Activated CD8-positive, alpha-beta memory T cell treated with anti-CD3 and anti-CD28 coated beads, Interleukin-2, amount 10 ng/mL, durations not matched to agents 7 days and 5 days (primary cell): ENCODE measurements around the gene OLIG2. TPM values are rescaled to one million over a fixed set of nuclear protein-coding genes. Genes with fewer than 3 reads are reported as not detected.

Experiments used
- ATAC-seq: fragments of 150-1000 bp; cut with Tn5 transposase; one replicate; pipeline ENCODE4 v1.10.0; 2021; ENCODE audit warnings: moderate library complexity
- CTCF ChIA-PET: fragments of 350-600 bp; sonication (Branson Sonifier 250); formaldehyde crosslinking; loops from one replicate; lab custom pipeline; 2021; ENCODE audit warnings: antibody characterized with exemption; lab: Charles Lee
- DNase-seq: peaks from one replicate; pipeline ENCODE4 v3.0.0-alpha.2; 2020
- H3K27ac Mint-ChIP-seq: one replicate; pipeline ENCODE4 v1.8.0; 2021; ENCODE audit warnings: mild to moderate bottlenecking, mixed read lengths
- H3K27me3 Mint-ChIP-seq: one replicate; pipeline ENCODE4 v1.8.0; 2021; ENCODE audit warnings: mixed read lengths
- H3K36me3 Mint-ChIP-seq: one replicate; pipeline ENCODE4 v1.8.0; 2021; ENCODE audit warnings: mild to moderate bottlenecking, mixed read lengths
- H3K4me1 Mint-ChIP-seq: one replicate; pipeline ENCODE4 v1.8.0; 2021; ENCODE audit warnings: mixed read lengths
- H3K4me3 Mint-ChIP-seq: one replicate; pipeline ENCODE4 v1.8.0; 2021; ENCODE audit warnings: mild to moderate bottlenecking, moderate library complexity, mixed read lengths
- H3K9me3 Mint-ChIP-seq: one replicate; pipeline ENCODE4 v1.8.0; 2022; ENCODE audit warnings: low read depth, mixed read lengths
- total RNA-seq, 2 experiments: library from RNA; stranded (reverse); gene quantifications; one replicate each; pipeline ENCODE4 v1.2.3, GENCODE V29; 2021

The OLIG2 gene
- total RNA-seq, 2 experiments from 2014 or later, result not detected

DNA sequence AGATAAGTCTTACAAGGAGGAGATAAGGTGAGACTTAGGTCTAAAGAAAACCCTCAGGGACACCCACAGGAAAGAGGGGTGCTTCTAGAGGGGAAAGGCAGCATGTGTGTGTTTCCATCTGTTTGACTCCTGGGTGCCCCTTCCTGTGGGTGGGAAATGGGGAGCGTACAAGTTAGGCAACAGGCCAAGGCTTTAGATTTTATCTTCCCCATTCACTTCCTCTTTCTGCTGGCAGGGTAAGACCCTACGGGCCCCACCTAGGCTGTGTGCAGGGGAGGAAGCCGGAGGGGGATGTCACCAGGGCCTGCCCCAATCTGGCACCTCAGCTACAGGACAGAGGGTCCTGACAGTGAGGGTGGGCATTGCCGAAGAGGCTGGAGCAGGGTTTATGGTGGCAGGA is 41.7 kb downstream of the OLIG2 start:
- DNase-seq, result no peak
- peaks cover 80% of the 10 kb centered on the region for H3K27me3 Mint-ChIP-seq
- H3K27ac Mint-ChIP-seq, result no peak overlapping the region
- CTCF ChIA-PET, result no interaction called here
- no peak for ATAC-seq
- H3K4me3 Mint-ChIP-seq, result no peak overlapping the region
- peaks cover 18% of the 10 kb centered on the region for H3K4me1 Mint-ChIP-seq
- H3K9me3 Mint-ChIP-seq, result no peaks in the 10 kb centered on the region
- no peaks in the 10 kb centered on the region for H3K36me3 Mint-ChIP-seq

DNA sequence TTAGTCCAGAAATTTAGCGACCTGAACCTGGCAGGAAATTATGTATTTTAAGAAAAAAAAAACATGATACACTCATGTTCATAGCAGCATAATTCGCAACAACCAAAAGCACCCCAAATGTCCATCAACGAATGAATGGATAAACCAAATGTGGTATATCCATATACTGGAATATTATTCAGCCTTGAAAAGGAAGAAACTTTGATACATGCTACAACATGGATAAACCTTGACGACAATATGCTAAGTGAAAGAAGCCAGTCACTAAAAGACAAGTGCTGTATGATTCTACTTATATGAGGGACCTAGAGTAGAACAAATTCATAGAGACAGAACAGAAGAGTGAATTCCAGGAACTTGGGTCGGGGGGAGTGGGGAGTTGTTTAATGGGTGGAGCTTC is 43.5 kb downstream of the OLIG2 start:
- H3K4me3 Mint-ChIP-seq, result peak overlapping the region; percentile 18
- peaks cover 84% of the 10 kb centered on the region for H3K27me3 Mint-ChIP-seq
- peaks cover 19% of the 10 kb centered on the region for H3K4me1 Mint-ChIP-seq
- CTCF ChIA-PET, result interaction anchor here (0.8 kb wide), 1 partner anchor 10 kb away, joined by 3 read pairs; no protein-coding TSS in a partner anchor
- no peaks in the 10 kb centered on the region for H3K36me3 Mint-ChIP-seq
- no peak for DNase-seq
- H3K27ac Mint-ChIP-seq, result no peak overlapping the region
- ATAC-seq, result no peak
- H3K9me3 Mint-ChIP-seq, result no peaks in the 10 kb centered on the region

DNA sequence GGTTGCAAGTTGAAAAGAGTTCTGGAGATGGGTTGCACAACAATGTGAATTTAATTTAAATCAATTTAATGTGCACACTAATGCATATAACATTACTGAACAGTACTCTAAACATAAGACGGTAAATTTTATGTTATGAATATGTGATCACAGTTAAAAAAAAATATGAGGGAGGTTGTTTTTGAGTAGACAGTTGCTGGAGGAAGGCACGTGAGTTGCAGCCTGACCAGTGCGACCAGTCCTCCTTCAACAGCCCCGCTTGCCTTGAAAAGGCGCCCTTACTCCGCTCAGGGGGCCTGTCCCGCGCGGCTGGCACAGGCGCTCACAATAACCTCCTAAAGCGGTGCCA is 43.9 kb downstream of the OLIG2 start:
- ATAC-seq (no peak), DNase-seq (no peak)
- H3K4me1 Mint-ChIP-seq, result peaks cover 19% of the 10 kb centered on the region
- CTCF ChIA-PET, result no interaction called here
- no peak overlapping the region for H3K27ac Mint-ChIP-seq
- peaks cover 83% of the 10 kb centered on the region for H3K27me3 Mint-ChIP-seq
- H3K9me3 Mint-ChIP-seq, result no peaks in the 10 kb centered on the region
- no peaks in the 10 kb centered on the region for H3K36me3 Mint-ChIP-seq
- peak overlapping the region; percentile 18 for H3K4me3 Mint-ChIP-seq

DNA sequence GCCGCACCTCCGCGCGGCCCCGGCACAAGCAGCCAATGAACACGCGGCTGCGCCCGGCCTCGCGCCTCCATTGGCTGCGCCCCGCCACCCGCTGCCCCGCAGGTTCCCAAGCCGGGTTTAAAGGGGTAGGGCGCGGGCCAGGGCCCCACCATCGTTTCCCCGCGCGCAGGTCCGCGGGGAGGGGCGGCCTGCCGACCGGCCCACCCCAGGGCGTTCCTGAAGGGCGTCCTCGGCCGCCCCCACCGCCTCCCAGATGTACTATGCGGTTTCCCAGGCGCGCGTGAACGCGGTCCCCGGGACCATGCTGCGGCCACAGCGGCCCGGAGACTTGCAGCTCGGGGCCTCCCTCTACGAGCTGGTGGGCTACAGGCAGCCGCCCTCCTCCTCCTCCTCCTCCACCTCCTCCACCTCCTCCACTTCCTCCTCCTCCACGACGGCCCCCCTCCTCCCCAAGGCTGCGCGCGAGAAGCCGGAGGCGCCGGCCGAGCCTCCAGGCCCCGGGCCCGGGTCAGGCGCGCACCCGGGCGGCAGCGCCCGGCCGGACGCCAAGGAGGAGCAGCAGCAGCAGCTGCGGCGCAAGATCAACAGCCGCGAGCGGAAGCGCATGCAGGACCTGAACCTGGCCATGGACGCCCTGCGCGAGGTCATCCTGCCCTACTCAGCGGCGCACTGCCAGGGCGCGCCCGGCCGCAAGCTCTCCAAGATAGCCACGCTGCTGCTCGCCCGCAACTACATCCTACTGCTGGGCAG is 44.4 kb downstream of the OLIG2 start, which contains the start of gene OLIG1:
TSS of gene OLIG1 (plus strand) at position 148 of the 750 bp plus-strand sequence. CDS start at position 254, 106 bp downstream.
- DNase-seq (no peak), ATAC-seq (peak; percentile 52)
- CTCF ChIA-PET, result no interaction called here
- peak within 1 kb of the TSS; percentile 65 for H3K4me3 Mint-ChIP-seq
- H3K27ac Mint-ChIP-seq, result no peak within 1 kb of the TSS
- no peaks in the 10 kb centered on the region for H3K9me3 Mint-ChIP-seq
- H3K36me3 Mint-ChIP-seq, result no peaks in the 10 kb centered on the region
- H3K4me1 Mint-ChIP-seq, result peaks cover 19% of the 10 kb centered on the region
- H3K27me3 Mint-ChIP-seq, result peaks cover 83% of the 10 kb centered on the region

DNA sequence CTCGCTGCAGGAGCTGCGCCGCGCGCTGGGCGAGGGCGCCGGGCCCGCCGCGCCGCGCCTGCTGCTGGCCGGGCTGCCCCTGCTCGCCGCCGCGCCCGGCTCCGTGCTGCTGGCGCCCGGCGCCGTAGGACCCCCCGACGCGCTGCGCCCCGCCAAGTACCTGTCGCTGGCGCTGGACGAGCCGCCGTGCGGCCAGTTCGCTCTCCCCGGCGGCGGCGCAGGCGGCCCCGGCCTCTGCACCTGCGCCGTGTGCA is 44.9 kb downstream of the OLIG2 start:
- ATAC-seq (no peak), DNase-seq (no peak)
- CTCF ChIA-PET, result no interaction called here

DNA sequence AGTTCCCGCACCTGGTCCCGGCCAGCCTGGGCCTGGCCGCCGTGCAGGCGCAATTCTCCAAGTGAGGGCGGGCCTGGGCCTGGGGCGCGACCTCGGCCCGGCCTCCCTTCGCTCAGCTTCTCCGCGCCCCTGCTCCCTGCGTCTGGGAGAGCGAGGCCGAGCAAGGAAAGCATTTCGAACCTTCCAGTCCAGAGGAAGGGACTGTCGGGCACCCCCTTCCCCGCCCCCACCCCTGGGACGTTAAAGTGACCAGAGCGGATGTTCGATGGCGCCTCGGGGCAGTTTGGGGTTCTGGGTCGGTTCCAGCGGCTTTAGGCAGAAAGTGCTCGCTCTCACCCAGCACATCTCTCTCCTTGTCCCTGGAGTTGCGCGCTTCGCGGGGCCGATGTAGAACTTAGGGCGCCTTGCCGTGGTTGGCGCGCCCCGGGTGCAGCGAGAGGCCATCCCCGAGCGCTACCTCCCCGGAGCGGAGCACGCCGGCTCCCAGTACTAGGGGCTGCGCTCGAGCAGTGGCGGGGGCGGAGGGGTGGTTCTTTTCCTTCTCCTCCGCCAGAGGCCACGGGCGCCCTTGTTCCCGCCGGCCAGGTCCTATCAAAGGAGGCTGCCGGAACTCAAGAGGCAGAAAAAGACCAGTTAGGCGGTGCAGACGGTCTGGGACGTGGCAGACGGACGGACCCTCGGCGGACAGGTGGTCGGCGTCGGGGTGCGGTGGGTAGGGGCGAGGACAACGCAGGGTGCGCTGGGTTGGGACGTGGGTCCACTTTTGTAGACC is 45.4 kb downstream of the OLIG2 start:
- CTCF ChIA-PET, result interaction anchor here (1.6 to 1.7 kb wide), 2 partner anchors 55 to 126 kb away, joined by 3 to 7 read pairs; no protein-coding TSS in a partner anchor
- ATAC-seq (peak; percentile 29), DNase-seq (no peak)
- Mint-ChIP-seq H3K36me3 (no peaks in the 10 kb centered on the region), H3K27ac (no peak overlapping the region), H3K9me3 (no peaks in the 10 kb centered on the region), H3K4me3 (peak overlapping the region; percentile 65), H3K27me3 (peaks cover 85% of the 10 kb centered on the region), H3K4me1 (peaks cover 19% of the 10 kb centered on the region)

More for the DNA sequence above, 44.9 kb downstream of the OLIG2 start:
- Mint-ChIP-seq H3K9me3 (no peaks in the 10 kb centered on the region), H3K4me3 (no peak overlapping the region), H3K4me1 (peaks cover 19% of the 10 kb centered on the region), H3K27me3 (peaks cover 83% of the 10 kb centered on the region), H3K36me3 (no peaks in the 10 kb centered on the region), H3K27ac (no peak overlapping the region)

DNA sequence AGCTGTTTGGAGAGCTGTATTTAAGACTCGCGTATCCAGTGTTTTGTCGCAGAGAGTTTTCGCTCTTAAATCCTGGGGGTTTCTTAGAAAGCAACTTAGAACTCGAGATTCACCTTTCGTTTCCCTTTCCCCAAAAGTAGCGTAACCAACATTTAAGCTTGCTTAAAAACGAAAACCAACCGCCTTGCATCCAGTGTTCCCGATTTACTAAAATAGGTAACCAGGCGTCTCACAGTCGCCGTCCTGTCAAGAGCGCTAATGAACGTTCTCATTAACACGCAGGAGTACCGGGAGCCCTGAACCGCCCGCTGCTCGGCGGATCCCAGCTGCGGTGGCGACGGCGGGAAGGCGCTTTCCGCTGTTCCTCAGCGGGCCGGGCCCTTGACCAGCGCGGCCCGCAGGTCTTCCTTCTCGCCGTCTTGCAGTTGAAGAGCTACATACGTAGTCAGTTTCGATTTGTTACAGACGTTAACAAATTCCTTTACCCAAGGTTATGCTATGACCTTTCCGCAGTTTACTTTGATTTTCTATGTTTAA is 46.1 kb downstream of the OLIG2 start:
- CTCF ChIA-PET, result interaction anchor here (1.6 to 1.7 kb wide), 2 partner anchors 54 to 125 kb away, joined by 3 to 7 read pairs; no protein-coding TSS in a partner anchor
- no peaks in the 10 kb centered on the region for H3K36me3 Mint-ChIP-seq
- no peaks in the 10 kb centered on the region for H3K9me3 Mint-ChIP-seq
- no peak for ATAC-seq
- H3K4me3 Mint-ChIP-seq, result peak overlapping the region; percentile 65
- peaks cover 85% of the 10 kb centered on the region for H3K27me3 Mint-ChIP-seq
- peaks cover 19% of the 10 kb centered on the region for H3K4me1 Mint-ChIP-seq
- no peak for DNase-seq
- H3K27ac Mint-ChIP-seq, result no peak overlapping the region

DNA sequence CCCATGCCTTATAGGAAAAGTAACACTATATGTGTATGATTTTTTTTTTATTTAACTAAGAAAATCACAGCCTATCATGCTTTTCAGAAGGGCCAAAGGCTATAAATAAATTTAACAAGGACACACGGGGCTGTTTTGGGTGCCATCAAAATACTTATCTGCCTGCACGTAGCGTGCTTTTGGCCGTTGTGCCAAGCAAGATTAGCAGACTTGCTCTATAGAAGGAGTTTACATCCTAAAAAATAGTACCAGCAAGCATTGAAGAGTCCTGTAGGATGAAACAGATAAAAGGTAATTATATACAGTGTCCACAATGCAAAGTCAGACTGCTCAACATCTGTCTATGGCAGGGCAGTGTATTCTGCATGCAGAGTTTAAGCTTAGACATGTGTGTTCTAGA is 47.9 kb downstream of the OLIG2 start:
- ATAC-seq, result no peak
- no peaks in the 10 kb centered on the region for H3K36me3 Mint-ChIP-seq
- no peak overlapping the region for H3K27ac Mint-ChIP-seq
- no peaks in the 10 kb centered on the region for H3K9me3 Mint-ChIP-seq
- H3K4me1 Mint-ChIP-seq, result peaks cover 36% of the 10 kb centered on the region
- H3K4me3 Mint-ChIP-seq, result no peak overlapping the region
- peaks cover 86% of the 10 kb centered on the region for H3K27me3 Mint-ChIP-seq
- CTCF ChIA-PET, result interaction anchor here (1.1 kb wide), 1 partner anchor 36 kb away, joined by 3 read pairs; no protein-coding TSS in a partner anchor
- no peak for DNase-seq

DNA sequence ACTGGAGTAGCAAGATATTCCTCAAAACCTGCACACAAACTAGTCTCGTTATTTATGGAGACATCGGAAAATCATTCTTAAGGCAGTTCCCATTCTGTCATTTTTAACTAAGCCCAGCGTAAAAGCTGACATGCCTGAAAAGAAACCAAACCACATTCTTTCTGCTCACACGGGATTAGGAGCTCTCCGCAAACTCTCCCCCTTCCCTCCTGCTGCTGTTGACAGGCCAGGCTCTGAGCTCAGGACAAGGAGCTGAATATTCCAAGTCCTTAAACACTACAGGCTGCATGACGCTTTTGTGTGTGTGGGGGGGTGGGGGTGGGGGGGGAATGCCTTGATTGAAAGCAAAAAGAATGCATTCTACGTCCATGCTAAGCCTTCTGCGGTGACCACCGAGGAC is 49.4 kb downstream of the OLIG2 start:
- CTCF ChIA-PET, result no interaction called here
- no peak for DNase-seq
- no peak overlapping the region for H3K4me3 Mint-ChIP-seq
- H3K9me3 Mint-ChIP-seq, result no peaks in the 10 kb centered on the region
- no peak for ATAC-seq
- peaks cover 81% of the 10 kb centered on the region for H3K27me3 Mint-ChIP-seq
- H3K4me1 Mint-ChIP-seq, result peaks cover 40% of the 10 kb centered on the region
- no peaks in the 10 kb centered on the region for H3K36me3 Mint-ChIP-seq
- no peak overlapping the region for H3K27ac Mint-ChIP-seq

DNA sequence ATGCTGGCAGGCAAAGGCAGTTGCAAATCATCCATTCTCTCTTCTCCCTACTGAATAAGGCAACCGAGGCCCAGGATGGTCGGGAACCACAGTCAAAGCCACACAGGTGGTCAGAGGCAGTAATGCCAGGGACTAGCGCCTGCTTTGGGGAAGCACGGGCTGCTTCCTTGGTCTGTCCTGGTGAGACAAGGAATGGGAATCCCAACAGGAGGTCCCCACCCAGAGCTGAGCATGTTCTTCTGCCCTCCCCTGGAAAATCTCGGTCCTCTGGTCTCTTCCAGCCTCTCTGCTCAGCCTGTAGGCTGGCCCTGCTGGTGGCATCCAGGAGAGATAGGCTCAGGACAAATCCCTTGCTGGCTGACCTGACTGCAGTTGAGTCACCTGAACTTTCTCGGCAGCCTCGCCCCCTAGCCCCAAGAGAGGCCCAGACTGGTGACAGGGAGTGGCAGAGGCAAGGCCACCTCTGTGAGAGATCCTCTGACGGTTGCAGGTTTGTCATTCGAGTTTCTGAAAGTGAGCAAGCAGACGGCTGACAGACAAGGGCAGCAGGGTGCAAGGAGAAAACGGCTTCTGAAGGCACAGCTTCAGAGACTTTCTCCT is 50.0 kb downstream of the OLIG2 start:
- H3K4me3 Mint-ChIP-seq, result no peak overlapping the region
- H3K4me1 Mint-ChIP-seq, result peaks cover 40% of the 10 kb centered on the region
- H3K27ac Mint-ChIP-seq, result no peak overlapping the region
- H3K27me3 Mint-ChIP-seq, result peaks cover 85% of the 10 kb centered on the region
- no peaks in the 10 kb centered on the region for H3K36me3 Mint-ChIP-seq
- no peak for ATAC-seq
- CTCF ChIA-PET, result no interaction called here
- H3K9me3 Mint-ChIP-seq, result no peaks in the 10 kb centered on the region
- no peak for DNase-seq

DNA sequence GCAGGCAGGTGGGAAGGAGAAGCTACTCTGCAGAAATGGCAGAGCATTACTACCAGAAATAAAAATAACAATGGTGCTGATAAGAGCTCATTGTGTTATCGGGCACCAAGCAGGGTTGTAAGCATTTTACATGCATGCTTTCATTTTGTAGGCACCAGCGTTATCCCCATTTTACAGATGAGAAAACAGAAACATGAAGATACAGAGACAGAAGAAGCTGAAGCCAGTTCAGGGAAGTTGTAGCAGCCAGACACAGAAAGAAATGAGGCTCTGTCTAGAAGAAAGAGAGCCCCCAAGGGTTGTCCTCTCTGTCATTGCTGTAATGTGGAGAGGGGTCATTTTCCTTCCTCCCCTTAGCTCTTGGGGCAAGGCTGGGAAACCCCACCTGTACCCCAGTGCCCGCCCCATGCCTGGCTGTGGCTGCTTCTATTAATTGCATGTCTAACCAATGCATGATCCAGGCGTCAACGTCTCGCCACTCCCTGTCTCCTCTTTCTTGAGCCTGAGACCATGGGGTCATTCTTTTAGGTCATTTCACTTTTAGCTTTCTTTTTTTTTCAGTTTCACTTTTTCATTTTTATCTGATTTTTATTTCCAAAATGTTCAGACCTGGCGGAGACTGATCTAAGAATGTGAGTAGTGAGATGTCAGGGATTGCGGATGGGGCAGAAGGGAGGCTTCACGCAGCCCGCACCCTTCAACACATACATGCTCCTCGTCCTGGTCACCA is 51.0 kb downstream of the OLIG2 start:
- Mint-ChIP-seq H3K4me3 (no peak overlapping the region), H3K27ac (no peak overlapping the region), H3K36me3 (no peaks in the 10 kb centered on the region), H3K9me3 (no peaks in the 10 kb centered on the region), H3K4me1 (peaks cover 33% of the 10 kb centered on the region), H3K27me3 (peaks cover 78% of the 10 kb centered on the region)
- DNase-seq (no peak), ATAC-seq (no peak)
- CTCF ChIA-PET, result no interaction called here
